Endodermal cell (in vitro differentiated cells): ENCODE measurements around the gene KRT2. TPM values are rescaled to one million over a fixed set of nuclear protein-coding genes. Genes with fewer than 3 reads are reported as not detected.

Experiments
- DNase-seq: peaks from one replicate; pipeline ENCODE4 v3.0.0-alpha.2; 2017
- H3K27ac ChIP-seq: 2 replicates; pipeline ENCODE4 v1.5.1; 2013; ENCODE audit warnings: mild to moderate bottlenecking, low read depth, low read length, moderate library complexity
- H3K27me3 ChIP-seq: 2 replicates; pipeline ENCODE4 v1.6.1; 2013; ENCODE audit warnings: mild to moderate bottlenecking, low read length, moderate library complexity; ENCODE audit not compliant: insufficient read depth, control insufficient read depth, poor library complexity, severe bottlenecking
- H3K36me3 ChIP-seq: 2 replicates; pipeline ENCODE4 v1.7.0; 2013; ENCODE audit warnings: mild to moderate bottlenecking, low read length, moderate library complexity; ENCODE audit not compliant: control insufficient read depth, insufficient read depth
- H3K4me1 ChIP-seq: one replicate; pipeline ENCODE4 v1.7.0; 2013; ENCODE audit warnings: low read length; ENCODE audit not compliant: control insufficient read depth, insufficient read depth
- H3K4me3 ChIP-seq: 2 replicates; pipeline ENCODE4 v1.5.1; 2013; ENCODE audit warnings: mild to moderate bottlenecking, low read length, moderate library complexity
- H3K9ac ChIP-seq: 2 replicates; pipeline ENCODE4 v1.6.1; 2013; ENCODE audit warnings: mild to moderate bottlenecking, low read length, moderate library complexity; ENCODE audit not compliant: poor library complexity, severe bottlenecking; ENCODE audit errors: extremely low read depth
- H3K9me3 ChIP-seq: 2 replicates; pipeline ENCODE4 v1.6.1; 2013; ENCODE audit warnings: mild to moderate bottlenecking, low read length, moderate library complexity; ENCODE audit not compliant: control insufficient read depth
- H3K27ac Mint-ChIP-seq: 2 replicates; pipeline ENCODE4 v1.8.0; 2020; ENCODE audit warnings: mixed read lengths
- H3K27me3 Mint-ChIP-seq: 2 replicates; pipeline ENCODE4 v1.8.0; 2021; ENCODE audit warnings: mild to moderate bottlenecking, mixed read lengths; ENCODE audit not compliant: insufficient read depth
- H3K36me3 Mint-ChIP-seq: 2 replicates; pipeline ENCODE4 v1.8.0; 2020; ENCODE audit warnings: low read depth, mixed read lengths
- H3K4me1 Mint-ChIP-seq: 2 replicates; pipeline ENCODE4 v1.8.0; 2020; ENCODE audit warnings: mixed read lengths
- H3K4me3 Mint-ChIP-seq: 2 replicates; pipeline ENCODE4 v1.8.0; 2020; ENCODE audit warnings: mild to moderate bottlenecking, moderate library complexity, mixed read lengths
- H3K9me3 Mint-ChIP-seq: 2 replicates; pipeline ENCODE4 v1.8.0; 2020; ENCODE audit warnings: mild to moderate bottlenecking, mixed read lengths
- WGBS, 2 experiments: methylation state at CpG; one replicate each; pipeline versions ENCODE4 v1.1.5 to v1.1.7; 2013; ENCODE audit warnings: missing lambda C conversion rate in 2 of 2, mixed read lengths in 1 of 2; ENCODE audit not compliant: insufficient coverage in 1 of 2, insufficient read length in 1 of 2; 5-methylcytosine and 5-hydroxymethylcytosine counted together
- total RNA-seq, 2 donors: library from RNA; stranded (reverse); fragmentation: NEBNext Ultra II Directional in 1 of 2; extraction: Animal tissue kit (Norgen Biotek cat#: 25700) in 1 of 2; gene quantifications; 2 replicates in 1 of 2; 3 replicates in 1 of 2; pipeline ENCODE4 v1.2.1, GENCODE V29; 2021
- TF ChIP-seq, protein P1 (sequence below): fragments of 200-600 bp; sonication (generic); conservative IDR thresholded peaks from 2 replicates; pipeline ENCODE4 v1.5.0; 2021; ENCODE audit warnings: antibody characterized with exemption, mild to moderate bottlenecking

The KRT2 gene
- total RNA-seq, 2 donors from 2014 or later = not detected

DNA sequence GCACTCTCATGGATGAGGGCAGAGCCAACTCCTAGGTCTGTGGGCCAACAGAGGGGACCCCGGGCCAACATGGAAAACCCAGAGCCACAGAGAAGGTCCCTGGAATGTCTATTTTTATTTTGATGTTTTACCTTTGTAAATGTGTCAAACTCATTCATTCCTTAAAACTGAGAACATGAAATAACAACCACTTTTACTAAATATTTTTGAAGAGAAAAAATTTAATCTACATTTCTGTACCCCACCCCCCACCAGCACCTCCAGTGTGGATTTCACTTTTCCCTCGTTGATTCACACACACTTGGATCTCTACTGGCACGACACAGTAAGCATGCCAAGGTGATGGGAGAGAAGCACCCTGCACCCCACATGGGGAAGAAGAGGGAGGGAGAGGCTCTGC, 44.6 kb upstream of the KRT2 start:
- H3K4me1 ChIP-seq = peaks cover 7% of the 10 kb centered on the region
- no peak overlapping the region for H3K9ac ChIP-seq
- H3K4me3 Mint-ChIP-seq = no peak overlapping the region
- no peaks in the 10 kb centered on the region for H3K9me3 Mint-ChIP-seq
- TF ChIP-seq, protein P1, sequence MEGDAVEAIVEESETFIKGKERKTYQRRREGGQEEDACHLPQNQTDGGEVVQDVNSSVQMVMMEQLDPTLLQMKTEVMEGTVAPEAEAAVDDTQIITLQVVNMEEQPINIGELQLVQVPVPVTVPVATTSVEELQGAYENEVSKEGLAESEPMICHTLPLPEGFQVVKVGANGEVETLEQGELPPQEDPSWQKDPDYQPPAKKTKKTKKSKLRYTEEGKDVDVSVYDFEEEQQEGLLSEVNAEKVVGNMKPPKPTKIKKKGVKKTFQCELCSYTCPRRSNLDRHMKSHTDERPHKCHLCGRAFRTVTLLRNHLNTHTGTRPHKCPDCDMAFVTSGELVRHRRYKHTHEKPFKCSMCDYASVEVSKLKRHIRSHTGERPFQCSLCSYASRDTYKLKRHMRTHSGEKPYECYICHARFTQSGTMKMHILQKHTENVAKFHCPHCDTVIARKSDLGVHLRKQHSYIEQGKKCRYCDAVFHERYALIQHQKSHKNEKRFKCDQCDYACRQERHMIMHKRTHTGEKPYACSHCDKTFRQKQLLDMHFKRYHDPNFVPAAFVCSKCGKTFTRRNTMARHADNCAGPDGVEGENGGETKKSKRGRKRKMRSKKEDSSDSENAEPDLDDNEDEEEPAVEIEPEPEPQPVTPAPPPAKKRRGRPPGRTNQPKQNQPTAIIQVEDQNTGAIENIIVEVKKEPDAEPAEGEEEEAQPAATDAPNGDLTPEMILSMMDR = no peak
- WGBS, 2 experiments = 81% methylated on average over 3 of the region's 3 CpGs; no CpG with 5 or more reads in 1 of the 2 experiments
- H3K27ac Mint-ChIP-seq = no peak overlapping the region
- no peak overlapping the region for H3K4me3 ChIP-seq
- H3K27ac ChIP-seq = no peak overlapping the region
- peaks cover 16% of the 10 kb centered on the region for H3K4me1 Mint-ChIP-seq
- H3K36me3 ChIP-seq = no peaks in the 10 kb centered on the region
- no peak for DNase-seq
- H3K27me3 Mint-ChIP-seq = peaks cover 27% of the 10 kb centered on the region
- H3K27me3 ChIP-seq = peaks cover 32% of the 10 kb centered on the region
- H3K9me3 ChIP-seq = no peaks in the 10 kb centered on the region
- no peaks in the 10 kb centered on the region for H3K36me3 Mint-ChIP-seq

DNA sequence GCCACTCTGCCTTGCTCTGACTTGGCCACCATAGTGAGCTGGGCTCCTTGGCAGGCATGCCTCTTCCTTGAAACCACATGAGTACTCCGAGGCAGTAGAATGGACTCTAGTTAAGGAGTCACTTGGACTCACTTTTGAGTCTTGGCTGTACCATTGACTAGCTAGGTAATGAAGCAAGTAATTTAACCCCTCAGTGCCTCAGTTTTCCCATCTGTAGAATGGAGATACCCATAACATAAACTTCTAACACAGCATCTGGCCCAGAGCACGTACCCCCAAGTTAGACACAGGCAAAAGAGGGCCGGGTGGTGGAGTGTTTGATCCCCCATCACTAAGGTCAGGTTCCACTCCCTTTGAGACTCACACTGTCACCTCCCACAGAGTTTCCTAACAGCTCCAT, 43.0 kb upstream of the KRT2 start:
- Mint-ChIP-seq H3K4me1 (peaks cover 20% of the 10 kb centered on the region), H3K27me3 (peaks cover 41% of the 10 kb centered on the region), H3K27ac (no peak overlapping the region), H3K9me3 (no peaks in the 10 kb centered on the region), H3K4me3 (no peak overlapping the region), H3K36me3 (no peaks in the 10 kb centered on the region)
- no peak overlapping the region for H3K27ac ChIP-seq
- H3K9me3 ChIP-seq = no peaks in the 10 kb centered on the region
- peaks cover 48% of the 10 kb centered on the region for H3K27me3 ChIP-seq
- 91 to 93% methylated on average over 3 of the region's 3 CpGs for WGBS, 2 experiments
- DNase-seq = no peak
- no peaks in the 10 kb centered on the region for H3K36me3 ChIP-seq
- H3K4me3 ChIP-seq = no peak overlapping the region
- H3K9ac ChIP-seq = no peak overlapping the region
- TF ChIP-seq, protein P1 = no peak
- peaks cover 7% of the 10 kb centered on the region for H3K4me1 ChIP-seq

DNA sequence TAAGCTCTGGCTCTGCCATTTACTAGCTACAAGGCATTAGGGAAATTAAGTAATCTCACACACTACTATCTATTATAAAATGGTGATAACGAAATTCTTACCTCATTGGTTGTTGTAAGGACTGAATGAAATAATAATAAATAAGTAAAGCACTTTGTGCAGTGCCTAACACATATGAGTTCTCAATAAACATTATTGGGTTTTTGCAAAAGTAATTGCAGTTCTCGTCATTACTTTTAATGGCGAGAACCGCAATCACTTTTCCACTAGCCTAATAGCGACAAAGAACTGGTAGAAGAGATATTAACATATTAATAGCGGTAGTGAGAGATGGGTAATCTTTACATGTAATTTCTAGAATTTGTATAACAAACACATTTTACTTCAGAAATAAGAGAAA, 42.1 kb upstream of the KRT2 start:
- H3K9me3 Mint-ChIP-seq = no peaks in the 10 kb centered on the region
- 94 to 97% methylated on average over 3 to 4 of the region's 6 CpGs for WGBS, 2 experiments

More for the DNA sequence above, 42.1 kb upstream of the KRT2 start:
- H3K36me3 ChIP-seq = no peaks in the 10 kb centered on the region
- no peak overlapping the region for H3K4me3 Mint-ChIP-seq
- peaks cover 15% of the 10 kb centered on the region for H3K4me1 Mint-ChIP-seq
- H3K9me3 ChIP-seq = no peaks in the 10 kb centered on the region
- H3K36me3 Mint-ChIP-seq = no peaks in the 10 kb centered on the region
- DNase-seq = no peak
- peaks cover 50% of the 10 kb centered on the region for H3K27me3 Mint-ChIP-seq
- peaks cover 57% of the 10 kb centered on the region for H3K27me3 ChIP-seq
- TF ChIP-seq, protein P1 = no peak
- H3K4me3 ChIP-seq = no peak overlapping the region
- H3K27ac ChIP-seq = no peak overlapping the region
- H3K27ac Mint-ChIP-seq = no peak overlapping the region
- H3K9ac ChIP-seq = no peak overlapping the region
- H3K4me1 ChIP-seq = peaks cover 4% of the 10 kb centered on the region
